HG03521 (cell line): ENCODE measurements around the gene MYO1D.
"Not testable (repeated sequence)": the region's sequence is repeated elsewhere in the genome, so short reads cannot be mapped to it uniquely, and the experiment has no call there.

Experiments used
- ATAC-seq: cut with Tn5 transposase; IDR thresholded peaks from one replicate; pipeline ENCODE4 v1.9.1; 2021; ENCODE audit warnings: mild to moderate bottlenecking, moderate library complexity; ENCODE audit not compliant: unreplicated experiment

The MYO1D gene

GRCh38 chr17:32739722-32740121, 137.2 kb downstream of the MYO1D start:
- no peak for ATAC-seq

- ATAC-seq: not testable (repeated sequence)
Measured at GRCh38 chr17:32739151-32739550, 137.8 kb downstream of the MYO1D start.

- no peak for ATAC-seq
Measured at GRCh38 chr17:32733401-32733800, 143.5 kb downstream of the MYO1D start.

GRCh38 chr17:32732900-32733299, 144.0 kb downstream of the MYO1D start:
- no peak for ATAC-seq

- ATAC-seq: no peak
Measured at GRCh38 chr17:32732296-32732642, 144.7 kb downstream of the MYO1D start.

- ATAC-seq: no peak
Measured at GRCh38 chr17:32731556-32732295, 145.2 kb downstream of the MYO1D start.

GRCh38 chr17:32727681-32728080, 149.2 kb downstream of the MYO1D start:
- ATAC-seq: no peak

GRCh38 chr17:32725697-32726096, 151.2 kb downstream of the MYO1D start:
- no peak for ATAC-seq

- no peak for ATAC-seq
Measured at GRCh38 chr17:32723310-32723955, 153.5 kb downstream of the MYO1D start.

- ATAC-seq: no peak
Measured at GRCh38 chr17:32722733-32723132, 154.2 kb downstream of the MYO1D start.

GRCh38 chr17:32720671-32721070, 156.3 kb downstream of the MYO1D start:
- no peak for ATAC-seq

- ATAC-seq: no peak
Measured at GRCh38 chr17:32719689-32720088, 157.2 kb downstream of the MYO1D start.

- not testable (repeated sequence) for ATAC-seq
Measured at GRCh38 chr17:32714922-32715321, 162.0 kb downstream of the MYO1D start.

GRCh38 chr17:32714206-32714605, 162.7 kb downstream of the MYO1D start:
- ATAC-seq: not testable (repeated sequence)

- no peak for ATAC-seq
Measured at GRCh38 chr17:32713081-32713480, 163.8 kb downstream of the MYO1D start.

- ATAC-seq: no peak
Measured at GRCh38 chr17:32709562-32709961, 167.4 kb downstream of the MYO1D start.

- ATAC-seq: no peak
Measured at GRCh38 chr17:32701871-32702270, 175.1 kb downstream of the MYO1D start.

GRCh38 chr17:32699247-32699646, 177.7 kb downstream of the MYO1D start:
- no peak for ATAC-seq

GRCh38 chr17:32697728-32698625, 178.9 kb downstream of the MYO1D start:
- no peak for ATAC-seq

GRCh38 chr17:32696426-32696825, 180.5 kb downstream of the MYO1D start:
- no peak for ATAC-seq

GRCh38 chr17:32695864-32696263, 181.1 kb downstream of the MYO1D start:
- ATAC-seq: no peak
